ENCODE results near the gene KIAA1328. TPM values are rescaled to one million over a fixed set of nuclear protein-coding genes. Genes with fewer than 3 reads are reported as not detected.

The KIAA1328 gene
- polyA plus RNA-seq, 1 donor from 2014 or later, result 8.5 TPM

GRCh38 chr18:37135177-37135576 lies 306.2 kb downstream of the KIAA1328 start:
- TF ChIP-seq CTCF (IDR thresholded peaks at IDR 0.05; ENCODE audit: poor library complexity, severe bottlenecking), result no peak
- no peak for TF ChIP-seq EZH2 (IDR thresholded peaks at IDR 0.05; ENCODE audit: borderline replicate concordance, insufficient read depth, low read length, poor library complexity, severe bottlenecking)
- no peak for TF ChIP-seq MXI1 (conservative IDR thresholded peaks at IDR 0.05; ENCODE audit: poor library complexity, severe bottlenecking)
- no peak for TF ChIP-seq RAD21 (conservative IDR thresholded peaks at IDR 0.05)
- no peak for TF ChIP-seq EP300 (conservative IDR thresholded peaks at IDR 0.05; ENCODE audit: poor library complexity, severe bottlenecking)
- TF ChIP-seq REST (IDR thresholded peaks at IDR 0.05; ENCODE audit: borderline replicate concordance), result no peak
- no peak for TF ChIP-seq TAF1 (IDR thresholded peaks at IDR 0.05; ENCODE audit: low read depth)
- TF ChIP-seq POLR2AphosphoS5 (IDR thresholded peaks at IDR 0.05), result no peak
- TF ChIP-seq SMC3 (conservative IDR thresholded peaks at IDR 0.05; ENCODE audit: poor library complexity), result no peak
- H3K27ac ChIP-seq (ENCODE audit: low read length), result no peak overlapping the region
- no peaks in the 10 kb centered on the region for H3K27me3 ChIP-seq (ENCODE audit: insufficient read depth, low read depth, low read length)
- H3K4me3 ChIP-seq (ENCODE audit: low read length), result no peak overlapping the region
- no peaks in the 10 kb centered on the region for H3K9me2 ChIP-seq (ENCODE audit: insufficient read depth, low read length)
- no peaks in the 10 kb centered on the region for H3K36me3 ChIP-seq (ENCODE audit: insufficient read depth, low read length)
- peaks cover 3% of the 10 kb centered on the region for H3F3A ChIP-seq (ENCODE audit: insufficient read depth, low read length, poor library complexity, severe bottlenecking)
- H2AFZ ChIP-seq (ENCODE audit: low read depth, low read length), result no peak overlapping the region
- no peaks in the 10 kb centered on the region for H3K79me2 ChIP-seq (replicated peaks; ENCODE audit: insufficient read depth, low read length)
- no peak overlapping the region for H3K9ac ChIP-seq (ENCODE audit: low read length)
- no peak overlapping the region for H3K4me2 ChIP-seq (ENCODE audit: low read length)
- H4K20me1 ChIP-seq (ENCODE audit: insufficient read depth), result no peaks in the 10 kb centered on the region
- no peaks in the 10 kb centered on the region for H3K9me3 ChIP-seq (ENCODE audit: low read length)

GRCh38 chr18:37138456-37138855 lies 309.5 kb downstream of the KIAA1328 start:
- no peak for TF ChIP-seq EP300 (conservative IDR thresholded peaks at IDR 0.05; ENCODE audit: poor library complexity, severe bottlenecking)
- TF ChIP-seq REST (IDR thresholded peaks at IDR 0.05; ENCODE audit: borderline replicate concordance), result no peak
- Histone ChIP-seq H3K27me3 (ENCODE audit: insufficient read depth, low read depth, low read length) (no peaks in the 10 kb centered on the region), H3K9ac (ENCODE audit: low read length) (no peak overlapping the region), H4K20me1 (ENCODE audit: insufficient read depth) (no peaks in the 10 kb centered on the region), H3K36me3 (ENCODE audit: insufficient read depth, low read length) (no peaks in the 10 kb centered on the region), H3K79me2 (replicated peaks; ENCODE audit: insufficient read depth, low read length) (no peaks in the 10 kb centered on the region), H3K27ac (ENCODE audit: low read length) (no peak overlapping the region), H3F3A (ENCODE audit: insufficient read depth, low read length, poor library complexity, severe bottlenecking) (peaks cover 3% of the 10 kb centered on the region), H3K9me2 (ENCODE audit: insufficient read depth, low read length) (no peaks in the 10 kb centered on the region), H3K9me3 (ENCODE audit: low read length) (no peaks in the 10 kb centered on the region), H3K4me3 (ENCODE audit: low read length) (no peak overlapping the region), H2AFZ (ENCODE audit: low read depth, low read length) (no peak overlapping the region), H3K4me2 (ENCODE audit: low read length) (no peak overlapping the region)

Data from neural cell (in vitro differentiated cells).